ENCODE measurements around the gene FADS1. TPM values are rescaled to one million over a fixed set of nuclear protein-coding genes. Genes with fewer than 3 reads are reported as not detected.

The FADS1 gene
- total and polyA plus RNA-seq, 2 of the 8 experiments (the other 6 are each of a cell fraction or from before 2014, with no cell fraction given), result 115 to 141 TPM

- H3K36me3 ChIP-seq (ENCODE audit: control insufficient read depth in 2 of 4, insufficient read depth in 4 of 4, low read length in 3 of 4), result peaks cover 36 to 89% (median 64%) of the 10 kb centered on the region in 4 experiments
- no peak overlapping the region for H3K27ac ChIP-seq (ENCODE audit: low read depth, low read length)
- H3K23ac ChIP-seq (ENCODE audit: insufficient read length), result no peak overlapping the region
- 91% methylated on average over 18 of the region's 18 CpGs; no CpG with 5 or more reads in 1 of the 2 experiments for WGBS, 2 experiments (ENCODE audit: extremely low coverage in 1 of 2, insufficient coverage in 1 of 2, insufficient read length in 1 of 2, insufficient replicate concordance in 2 of 2, low coverage in 1 of 2, low lambda C conversion rate in 2 of 2, missing lambda C conversion rate in 1 of 2)
- H3K4me1 ChIP-seq (replicated peaks in 1 of 4; ENCODE audit: control insufficient read depth in 3 of 4, insufficient read depth in 4 of 4, low read length in 3 of 4), result no peaks in the 10 kb centered on the region; a peak in 1 of 7 replicates
- no peak overlapping the region for H2BK15ac ChIP-seq (ENCODE audit: low read length)
- H3K18ac ChIP-seq (ENCODE audit: extremely low read depth, low read length), result no peak overlapping the region
- H2AFZ ChIP-seq (ENCODE audit: low read length), result no peak overlapping the region
- H3K9me3 ChIP-seq (ENCODE audit: insufficient read depth in 2 of 2, low read depth in 1 of 2, low read length in 1 of 2), result no peaks in the 10 kb centered on the region; a peak in 1 of 4 replicates
- ChIA-PET POLR2A (ENCODE audit: partially characterized antibody) (interaction anchor here (0.8 to 1.5 kb wide), 6 partner anchors 11 to 55 kb away, joined by 3 to 6 read pairs (median 4); partner anchors contain the start of genes FADS2, FEN1 and TMEM258), CTCF (ENCODE audit: partially characterized antibody) (interaction anchor here (0.7 to 2.6 kb wide), 6 partner anchors 17 to 521 kb away, joined by 3 to 11 read pairs (median 3); no protein-coding TSS in a partner anchor)
- peak; percentile 20; the same call in 1 of the 2 replicates for TF ChIP-seq POLR2AphosphoS5 (IDR thresholded peaks at IDR 0.05; ENCODE audit: low read depth, low read length)
- TF ChIP-seq BACH1 (IDR thresholded peaks at IDR 0.05; ENCODE audit: low read length), result no peak
- TF ChIP-seq HDAC2 (IDR thresholded peaks at IDR 0.05; ENCODE audit: borderline replicate concordance in 1 of 2, low read depth in 2 of 2, low read length in 2 of 2), result no peak
- no peak for TF ChIP-seq GTF2F1 (IDR thresholded peaks at IDR 0.05; ENCODE audit: borderline replicate concordance, low read depth, low read length)
- no peak for TF ChIP-seq CBX5 (IDR thresholded peaks at IDR 0.05; ENCODE audit: low read depth, low read length)
- no peak for TF ChIP-seq USF2 (IDR thresholded peaks at IDR 0.05; ENCODE audit: low read length)
- no peak overlapping the region for H4K5ac ChIP-seq (ENCODE audit: insufficient read length, low read depth, low read length)
- no peak overlapping the region for H4K91ac ChIP-seq (replicated peaks; ENCODE audit: insufficient read length, low read length)
- DNase-seq (ENCODE audit: low read depth in 1 of 2, low spot score in 2 of 2) (no peak), FAIRE-seq (no peak)
- H2BK12ac ChIP-seq (ENCODE audit: low read depth, low read length), result no peak overlapping the region
- H2BK20ac ChIP-seq (ENCODE audit: low read length), result no peak overlapping the region
- no peak overlapping the region for H3K4me2 ChIP-seq (ENCODE audit: insufficient read depth in 1 of 2, low read depth in 2 of 2, low read length in 2 of 2)
- peaks cover 7 to 20% of the 10 kb centered on the region in 2 experiments for H4K20me1 ChIP-seq (replicated peaks in 1 of 2; ENCODE audit: control insufficient read depth in 1 of 2, insufficient read depth in 2 of 2, low read length in 2 of 2)
- H3K79me2 ChIP-seq (ENCODE audit: control insufficient read depth in 1 of 2, insufficient read depth in 2 of 2, low read length in 2 of 2), result no peaks in the 10 kb centered on the region
- no peak overlapping the region for H4K8ac ChIP-seq (ENCODE audit: extremely low read depth, insufficient read depth, low read length)
- peaks cover 3% of the 10 kb centered on the region; the same call in 1 of the 2 replicates for H3K79me1 ChIP-seq (ENCODE audit: low read depth, low read length)
- no peak overlapping the region for H3K14ac ChIP-seq (ENCODE audit: insufficient read length)
- no peaks in the 10 kb centered on the region for H3K23me2 ChIP-seq (ENCODE audit: low read depth, low read length)
- H2AK5ac ChIP-seq (ENCODE audit: low read depth, low read length), result no peak overlapping the region
- no peak overlapping the region for H3K4me3 ChIP-seq (ENCODE audit: extremely low read depth in 1 of 4, insufficient read depth in 2 of 4, low read depth in 3 of 4, low read length in 4 of 4)
- no peak overlapping the region for H3K4ac ChIP-seq (replicated peaks; ENCODE audit: insufficient read length, low read depth, low read length)
- no peak overlapping the region for H2BK5ac ChIP-seq (ENCODE audit: low read depth, low read length)
- no peak overlapping the region for H3K9ac ChIP-seq (replicated peaks in 1 of 4; ENCODE audit: extremely low read depth in 1 of 4, low read depth in 3 of 4, low read length in 3 of 4)
- no peak overlapping the region for H3K56ac ChIP-seq (replicated peaks; ENCODE audit: insufficient read length, low read depth, low read length)
- H2BK120ac ChIP-seq (replicated peaks; ENCODE audit: low read depth, low read length), result no peak overlapping the region
- H3K27me3 ChIP-seq (replicated peaks in 1 of 4; ENCODE audit: control insufficient read depth in 3 of 4, extremely low read depth in 1 of 4, insufficient read depth in 3 of 4, low read length in 3 of 4), result no peaks in the 10 kb centered on the region
Measured at GRCh38 chr11:61847914-61848581, 31.2 kb upstream of the FADS1 start.
